HL-60 (cell line): ENCODE results near the gene DPY19L1.
"Not testable (repeated sequence)": the region's sequence is repeated elsewhere in the genome, so short reads cannot be mapped to it uniquely, and the experiment has no call there.

ENCODE experiments used
- DNase-seq, 2 experiments: peaks; one replicate each; pipeline ENCODE4 v3.0.0-alpha.2; 2010 to 2020; ENCODE audit warnings: low read depth in 1 of 2, low spot score in 1 of 2
- H3K27ac ChIP-seq: fragments of 250-450 bp; sonication (Bioruptor Pico); replicated peaks from 2 replicates; pipeline ENCODE4 v1.5.1; 2020; ENCODE audit warnings: mild to moderate bottlenecking, moderate library complexity
- H3K27me3 ChIP-seq: fragments of 250-450 bp; sonication (Bioruptor Pico); 2 replicates; pipeline ENCODE4 v1.5.1; 2021; ENCODE audit warnings: mild to moderate bottlenecking, moderate library complexity; ENCODE audit not compliant: insufficient read depth, poor library complexity, severe bottlenecking
- H3K4me3 ChIP-seq: replicated peaks from 2 replicates; pipeline ENCODE4 v1.5.1; 2011; ENCODE audit warnings: mild to moderate bottlenecking, control low read depth, low read length; ENCODE audit not compliant: insufficient read depth
- GABPA ChIP-seq: IDR thresholded peaks from 2 replicates; pipeline ENCODE4 v1.6.1; 2012; ENCODE audit warnings: low read depth
- POLR2AphosphoS5 ChIP-seq: IDR thresholded peaks from 2 replicates; pipeline ENCODE4 v1.6.1; 2012; ENCODE audit warnings: low read depth
- SPI1 ChIP-seq: IDR thresholded peaks from 2 replicates; pipeline ENCODE4 v1.6.1; 2012; ENCODE audit warnings: low read depth, mild to moderate bottlenecking, borderline replicate concordance
- TF ChIP-seq, protein P1 (sequence below): IDR thresholded peaks from 2 replicates; pipeline ENCODE4 v1.6.1; 2012; ENCODE audit warnings: low read depth; ENCODE audit not compliant: insufficient replicate concordance
- TF ChIP-seq, protein P2 (sequence below): IDR thresholded peaks from one replicate; pipeline ENCODE4 v1.5.1; 2011; ENCODE audit warnings: low read length, control low read depth, inconsistent platforms; ENCODE audit not compliant: insufficient read depth

Gene DPY19L1

DNA sequence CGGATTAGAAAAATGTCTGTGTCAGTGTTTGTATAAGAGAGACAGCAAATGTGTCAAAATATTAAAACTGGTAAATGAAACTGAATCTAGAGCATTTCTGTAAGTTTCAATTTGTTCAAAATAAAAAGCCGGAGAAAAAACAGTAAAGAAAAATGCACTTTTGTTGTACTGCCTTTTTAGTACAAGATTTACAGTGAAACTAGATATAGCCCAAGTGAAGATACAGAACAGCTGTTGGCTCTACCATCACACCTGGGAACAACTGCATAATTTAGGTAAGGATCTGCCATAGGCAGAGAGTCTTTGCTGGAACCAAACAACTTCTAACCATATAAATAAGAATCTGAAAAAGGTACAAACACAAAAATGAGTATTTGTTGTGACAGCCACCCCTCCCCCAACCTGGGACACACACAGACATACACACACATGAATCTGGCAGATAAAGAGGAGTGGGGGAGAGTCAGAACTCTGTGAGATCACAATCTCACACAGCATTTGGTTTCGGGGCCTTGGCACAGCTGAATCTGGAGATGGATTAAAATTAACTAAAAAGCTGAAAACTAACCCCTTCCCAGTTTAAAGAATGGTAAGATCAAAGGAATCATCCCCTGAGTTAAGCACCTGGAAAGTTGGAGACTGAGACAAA lies 54.8 kb downstream of the DPY19L1 start:
- no peak for TF ChIP-seq SPI1
- TF ChIP-seq, protein P1, sequence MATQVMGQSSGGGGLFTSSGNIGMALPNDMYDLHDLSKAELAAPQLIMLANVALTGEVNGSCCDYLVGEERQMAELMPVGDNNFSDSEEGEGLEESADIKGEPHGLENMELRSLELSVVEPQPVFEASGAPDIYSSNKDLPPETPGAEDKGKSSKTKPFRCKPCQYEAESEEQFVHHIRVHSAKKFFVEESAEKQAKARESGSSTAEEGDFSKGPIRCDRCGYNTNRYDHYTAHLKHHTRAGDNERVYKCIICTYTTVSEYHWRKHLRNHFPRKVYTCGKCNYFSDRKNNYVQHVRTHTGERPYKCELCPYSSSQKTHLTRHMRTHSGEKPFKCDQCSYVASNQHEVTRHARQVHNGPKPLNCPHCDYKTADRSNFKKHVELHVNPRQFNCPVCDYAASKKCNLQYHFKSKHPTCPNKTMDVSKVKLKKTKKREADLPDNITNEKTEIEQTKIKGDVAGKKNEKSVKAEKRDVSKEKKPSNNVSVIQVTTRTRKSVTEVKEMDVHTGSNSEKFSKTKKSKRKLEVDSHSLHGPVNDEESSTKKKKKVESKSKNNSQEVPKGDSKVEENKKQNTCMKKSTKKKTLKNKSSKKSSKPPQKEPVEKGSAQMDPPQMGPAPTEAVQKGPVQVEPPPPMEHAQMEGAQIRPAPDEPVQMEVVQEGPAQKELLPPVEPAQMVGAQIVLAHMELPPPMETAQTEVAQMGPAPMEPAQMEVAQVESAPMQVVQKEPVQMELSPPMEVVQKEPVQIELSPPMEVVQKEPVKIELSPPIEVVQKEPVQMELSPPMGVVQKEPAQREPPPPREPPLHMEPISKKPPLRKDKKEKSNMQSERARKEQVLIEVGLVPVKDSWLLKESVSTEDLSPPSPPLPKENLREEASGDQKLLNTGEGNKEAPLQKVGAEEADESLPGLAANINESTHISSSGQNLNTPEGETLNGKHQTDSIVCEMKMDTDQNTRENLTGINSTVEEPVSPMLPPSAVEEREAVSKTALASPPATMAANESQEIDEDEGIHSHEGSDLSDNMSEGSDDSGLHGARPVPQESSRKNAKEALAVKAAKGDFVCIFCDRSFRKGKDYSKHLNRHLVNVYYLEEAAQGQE = no peak
- TF ChIP-seq GABPA = no peak
- TF ChIP-seq, protein P2, sequence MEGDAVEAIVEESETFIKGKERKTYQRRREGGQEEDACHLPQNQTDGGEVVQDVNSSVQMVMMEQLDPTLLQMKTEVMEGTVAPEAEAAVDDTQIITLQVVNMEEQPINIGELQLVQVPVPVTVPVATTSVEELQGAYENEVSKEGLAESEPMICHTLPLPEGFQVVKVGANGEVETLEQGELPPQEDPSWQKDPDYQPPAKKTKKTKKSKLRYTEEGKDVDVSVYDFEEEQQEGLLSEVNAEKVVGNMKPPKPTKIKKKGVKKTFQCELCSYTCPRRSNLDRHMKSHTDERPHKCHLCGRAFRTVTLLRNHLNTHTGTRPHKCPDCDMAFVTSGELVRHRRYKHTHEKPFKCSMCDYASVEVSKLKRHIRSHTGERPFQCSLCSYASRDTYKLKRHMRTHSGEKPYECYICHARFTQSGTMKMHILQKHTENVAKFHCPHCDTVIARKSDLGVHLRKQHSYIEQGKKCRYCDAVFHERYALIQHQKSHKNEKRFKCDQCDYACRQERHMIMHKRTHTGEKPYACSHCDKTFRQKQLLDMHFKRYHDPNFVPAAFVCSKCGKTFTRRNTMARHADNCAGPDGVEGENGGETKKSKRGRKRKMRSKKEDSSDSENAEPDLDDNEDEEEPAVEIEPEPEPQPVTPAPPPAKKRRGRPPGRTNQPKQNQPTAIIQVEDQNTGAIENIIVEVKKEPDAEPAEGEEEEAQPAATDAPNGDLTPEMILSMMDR = no peak
- no peak for TF ChIP-seq POLR2AphosphoS5
- no peak for DNase-seq
- Histone ChIP-seq H3K27me3 (no peaks in the 10 kb centered on the region), H3K27ac (no peak overlapping the region), H3K4me3 (no peak overlapping the region)

DNA sequence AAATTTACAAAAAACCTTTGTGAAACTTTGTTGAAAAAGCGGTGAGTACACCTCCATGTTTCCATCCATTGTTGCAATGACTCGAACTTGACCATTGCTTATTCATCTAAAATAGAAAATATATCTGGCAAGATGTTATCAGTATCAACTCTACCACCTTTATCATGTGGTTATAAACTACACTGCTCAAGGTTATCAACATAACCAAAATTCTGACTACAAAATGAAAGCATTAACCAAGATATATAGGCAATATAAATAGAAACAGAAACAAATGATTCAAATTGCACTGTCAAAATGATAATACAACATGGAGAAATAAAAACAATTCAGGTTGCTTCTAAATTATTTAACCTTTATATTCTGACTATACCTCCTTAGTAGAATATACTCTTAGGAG lies 58.2 kb downstream of the DPY19L1 start:
- H3K27ac ChIP-seq, H3K4me3 ChIP-seq, H3K27me3 ChIP-seq, DNase-seq: not testable (repeated sequence)

DNA sequence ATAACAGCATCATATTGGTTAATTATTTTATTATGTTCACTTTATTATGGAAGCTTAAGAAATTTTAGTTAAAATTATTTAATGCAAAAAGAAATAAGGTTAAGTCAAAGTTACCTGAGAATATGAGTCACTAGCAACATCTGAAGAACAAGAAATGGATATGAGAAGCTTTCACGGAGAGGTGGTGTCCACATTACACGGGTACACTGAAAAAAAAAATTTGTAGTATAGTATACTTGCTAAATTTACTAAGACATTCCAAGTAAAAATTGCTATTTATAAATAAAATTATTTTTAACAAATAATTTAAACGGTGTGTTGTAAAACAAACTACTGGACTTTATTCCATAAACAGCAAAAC lies 63.9 kb downstream of the DPY19L1 start:
- no peak for TF ChIP-seq SPI1
- TF ChIP-seq, protein P1 = no peak
- no peak for TF ChIP-seq POLR2AphosphoS5
- TF ChIP-seq, protein P2 = no peak
- no peak for TF ChIP-seq GABPA
- Histone ChIP-seq H3K27ac (no peak overlapping the region), H3K27me3 (no peaks in the 10 kb centered on the region), H3K4me3 (no peak overlapping the region)
- DNase-seq = no peak

DNA sequence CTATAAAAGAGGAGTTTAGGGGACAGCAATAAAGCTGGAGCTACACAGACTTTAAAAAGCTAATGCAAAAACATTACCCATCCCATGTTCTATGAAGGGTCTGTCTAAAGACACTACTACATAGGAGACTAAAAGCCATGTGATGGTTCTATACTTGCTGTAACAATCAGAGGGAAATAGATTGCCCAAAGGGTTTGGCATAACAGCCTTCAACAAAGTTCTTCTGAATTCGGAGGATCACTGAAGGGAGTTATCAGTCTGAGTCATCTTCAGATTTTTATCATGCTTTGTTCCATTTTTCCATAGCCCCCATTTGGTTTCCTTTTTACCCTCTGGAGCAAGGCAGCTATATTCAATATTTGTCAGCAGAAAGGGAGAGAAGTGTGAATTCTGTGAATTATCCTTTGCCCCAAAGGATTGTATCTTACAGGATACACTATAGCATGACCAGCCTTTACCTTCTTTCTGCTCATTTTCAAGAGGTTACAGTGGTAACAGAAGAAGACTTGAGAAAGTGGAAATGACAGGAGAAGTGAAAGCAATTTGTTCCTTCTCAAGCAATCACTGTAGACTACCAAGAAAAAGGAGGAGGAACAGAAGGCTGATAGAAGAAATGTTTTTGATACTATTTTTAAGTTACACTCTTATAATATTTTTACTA lies 64.4 kb downstream of the DPY19L1 start:
- H3K27ac ChIP-seq, H3K4me3 ChIP-seq, DNase-seq, H3K27me3 ChIP-seq: not testable (repeated sequence)

DNA sequence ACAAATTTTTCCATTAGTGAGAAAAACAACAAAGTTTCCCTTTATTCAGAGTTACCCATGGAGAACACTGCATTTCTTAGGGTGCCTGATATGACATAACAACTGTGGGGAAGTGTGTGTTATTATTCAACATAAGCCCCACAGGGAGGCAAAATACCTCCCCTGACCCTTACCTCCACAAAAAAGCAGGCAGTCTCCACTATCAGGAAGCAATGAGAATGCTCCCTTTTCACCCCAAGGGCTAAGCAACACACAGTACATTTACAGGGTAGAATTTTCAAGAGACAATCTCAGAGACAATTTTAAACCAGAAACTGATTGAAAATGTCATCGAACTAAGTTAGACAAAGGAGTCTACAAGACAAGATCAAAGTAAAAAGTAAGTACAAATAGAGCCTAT lies 69.5 kb downstream of the DPY19L1 start:
- H3K27me3 ChIP-seq, H3K27ac ChIP-seq, H3K4me3 ChIP-seq, DNase-seq: not testable (repeated sequence)

DNA sequence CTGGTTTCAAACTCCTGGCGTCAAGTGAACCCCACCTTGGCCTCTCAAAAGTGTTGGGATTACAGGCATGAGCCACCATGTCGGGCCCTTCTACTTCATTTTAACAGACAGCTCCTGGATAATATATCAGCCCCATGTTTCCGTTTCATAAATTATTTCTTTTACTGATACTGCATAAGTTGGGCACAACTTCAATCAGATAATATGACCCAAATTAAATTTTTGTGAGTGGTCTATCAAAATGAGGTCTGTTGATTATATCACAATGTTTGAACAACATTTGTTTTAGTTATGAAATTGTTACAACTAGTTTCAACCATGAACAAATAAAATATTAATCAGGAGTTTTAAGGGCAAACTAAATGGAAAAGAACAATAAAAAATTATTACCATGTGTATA lies 70.8 kb downstream of the DPY19L1 start:
- not testable (repeated sequence) for H3K27me3 ChIP-seq, DNase-seq, H3K27ac ChIP-seq, H3K4me3 ChIP-seq
